ENCODE measurements around the gene UFD1.

UFD1 gene

GRCh38 chr22:19509923-19510322 is 30.9 kb upstream of the UFD1 start:
- Histone ChIP-seq H3K79me2 (ENCODE audit: low read length) (no peaks in the 10 kb centered on the region), H3K4me2 (ENCODE audit: low read length) (no peak overlapping the region), H3K4me3 (ENCODE audit: low read length) (no peak overlapping the region), H4K20me1 (ENCODE audit: insufficient read depth, low read length) (no peaks in the 10 kb centered on the region; the same call in 1 of the 2 replicates), H2AFZ (ENCODE audit: low read depth, low read length) (no peak overlapping the region), H3K27ac (ENCODE audit: low read length) (no peak overlapping the region), H3K36me3 (replicated peaks; ENCODE audit: low read depth, low read length) (peaks cover 49% of the 10 kb centered on the region), H3K4me1 (ENCODE audit: low read length) (no peaks in the 10 kb centered on the region), H3K27me3 (ENCODE audit: low read depth, low read length) (no peaks in the 10 kb centered on the region), H3K9ac (ENCODE audit: low read length) (no peak overlapping the region), H3K9me3 (ENCODE audit: insufficient read depth, low read length) (no peaks in the 10 kb centered on the region)
- TF ChIP-seq CTCF (IDR thresholded peaks at IDR 0.05; ENCODE audit: low read depth, low read length) = no peak
- no peak for TF ChIP-seq EZH2phosphoT487 (IDR thresholded peaks at IDR 0.05; ENCODE audit: low read depth)

DNA sequence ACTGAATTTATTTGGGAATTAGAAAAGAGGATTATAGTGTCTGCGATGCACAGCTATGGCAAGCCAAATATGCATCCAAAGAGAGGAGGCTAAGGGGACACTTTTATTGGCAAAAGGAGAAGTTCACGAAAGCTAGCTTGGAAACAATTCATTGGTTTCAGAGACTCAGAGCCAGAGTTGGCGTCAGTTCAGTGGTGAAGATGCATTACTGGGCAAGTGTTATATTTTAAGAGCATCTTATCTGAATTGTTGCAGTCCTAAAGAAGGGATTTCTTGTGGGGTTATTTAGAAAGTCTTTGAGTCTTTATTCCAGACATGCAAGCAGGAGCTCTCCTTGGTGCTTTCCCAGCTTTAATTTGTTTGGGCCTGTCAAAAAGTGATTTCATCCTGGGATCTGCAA is 30.2 kb upstream of the UFD1 start:
- Histone ChIP-seq H3K27me3 (ENCODE audit: low read depth, low read length) (no peaks in the 10 kb centered on the region), H3K9ac (ENCODE audit: low read length) (no peak overlapping the region), H3K4me1 (ENCODE audit: low read length) (no peaks in the 10 kb centered on the region), H2AFZ (ENCODE audit: low read depth, low read length) (no peak overlapping the region), H3K9me3 (ENCODE audit: insufficient read depth, low read length) (no peaks in the 10 kb centered on the region), H3K27ac (ENCODE audit: low read length) (no peak overlapping the region), H3K36me3 (replicated peaks; ENCODE audit: low read depth, low read length) (peaks cover 45% of the 10 kb centered on the region), H3K4me3 (ENCODE audit: low read length) (no peak overlapping the region), H4K20me1 (ENCODE audit: insufficient read depth, low read length) (no peaks in the 10 kb centered on the region; the same call in 1 of the 2 replicates), H3K79me2 (ENCODE audit: low read length) (no peaks in the 10 kb centered on the region), H3K4me2 (ENCODE audit: low read length) (no peak overlapping the region)
- TF ChIP-seq EZH2phosphoT487 (IDR thresholded peaks at IDR 0.05; ENCODE audit: low read depth) (no peak), CTCF (IDR thresholded peaks at IDR 0.05; ENCODE audit: low read depth, low read length) (no peak)

DNA sequence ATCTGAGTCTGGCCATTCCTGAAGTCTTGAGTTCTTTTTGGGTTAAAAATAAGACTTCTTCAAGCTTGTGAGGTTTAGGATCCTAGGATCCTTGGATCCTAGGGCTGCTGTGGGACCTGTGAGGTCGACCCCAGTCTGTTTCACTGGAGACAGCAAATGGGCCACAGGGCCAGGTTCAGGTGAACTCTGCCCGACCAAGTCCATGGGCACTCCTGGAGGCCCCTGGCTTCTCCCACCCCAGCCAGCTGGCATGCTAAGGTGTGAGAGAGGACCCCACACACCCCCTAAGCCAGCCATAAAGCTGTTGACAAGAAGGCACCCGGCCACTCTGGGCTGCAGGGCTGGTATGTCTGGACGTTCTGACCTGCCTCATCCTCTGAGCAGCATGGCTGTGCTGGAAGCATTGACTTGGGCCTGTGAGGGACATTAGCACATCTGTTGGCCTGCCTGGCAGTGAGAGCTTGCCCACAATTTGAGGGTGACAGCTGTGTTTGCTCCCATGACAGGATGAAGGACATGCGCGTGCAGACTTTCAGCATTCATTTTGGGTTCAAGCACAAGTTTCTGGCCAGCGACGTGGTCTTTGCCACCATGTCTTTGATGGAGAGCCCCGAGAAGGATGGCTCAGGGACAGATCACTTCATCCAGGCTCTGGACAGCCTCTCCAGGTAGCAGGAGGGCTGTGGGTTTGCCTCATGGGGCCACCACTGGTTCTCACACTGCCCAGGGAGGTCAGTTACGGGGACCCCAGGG is 29.2 kb upstream of the UFD1 start:
- Histone ChIP-seq H3K79me2 (ENCODE audit: low read length) (no peaks in the 10 kb centered on the region), H3K4me3 (ENCODE audit: low read length) (no peak overlapping the region), H3K4me1 (ENCODE audit: low read length) (no peaks in the 10 kb centered on the region), H3K27ac (ENCODE audit: low read length) (no peak overlapping the region), H3K27me3 (ENCODE audit: low read depth, low read length) (no peaks in the 10 kb centered on the region), H4K20me1 (ENCODE audit: insufficient read depth, low read length) (no peaks in the 10 kb centered on the region; the same call in 1 of the 2 replicates), H3K9me3 (ENCODE audit: insufficient read depth, low read length) (no peaks in the 10 kb centered on the region), H3K36me3 (replicated peaks; ENCODE audit: low read depth, low read length) (peaks cover 35% of the 10 kb centered on the region), H3K4me2 (ENCODE audit: low read length) (no peak overlapping the region), H3K9ac (ENCODE audit: low read length) (no peak overlapping the region), H2AFZ (ENCODE audit: low read depth, low read length) (no peak overlapping the region)
- TF ChIP-seq EZH2phosphoT487 (IDR thresholded peaks at IDR 0.05; ENCODE audit: low read depth) = no peak
- TF ChIP-seq CTCF (IDR thresholded peaks at IDR 0.05; ENCODE audit: low read depth, low read length) = no peak

DNA sequence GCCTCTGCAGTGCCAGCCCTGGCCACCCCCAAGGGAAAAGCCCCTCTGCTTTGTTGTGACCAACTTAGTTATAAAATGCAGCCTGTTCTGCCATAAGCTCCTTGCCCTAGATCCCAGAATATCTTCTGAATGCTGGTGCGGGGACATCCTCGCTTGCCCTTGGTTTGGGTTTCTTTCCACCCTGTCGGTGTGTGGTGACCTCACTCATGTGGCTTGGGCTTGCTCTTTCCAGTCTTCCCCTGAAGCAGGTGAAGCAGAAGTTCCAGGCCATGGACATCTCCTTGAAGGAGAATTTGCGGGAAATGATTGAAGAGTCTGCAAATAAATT is 28.5 kb upstream of the UFD1 start:
- Histone ChIP-seq H3K9ac (ENCODE audit: low read length) (no peak overlapping the region), H3K27me3 (ENCODE audit: low read depth, low read length) (no peaks in the 10 kb centered on the region), H3K27ac (ENCODE audit: low read length) (no peak overlapping the region), H3K79me2 (ENCODE audit: low read length) (no peaks in the 10 kb centered on the region), H3K9me3 (ENCODE audit: insufficient read depth, low read length) (no peaks in the 10 kb centered on the region), H3K4me3 (ENCODE audit: low read length) (no peak overlapping the region), H3K36me3 (replicated peaks; ENCODE audit: low read depth, low read length) (peaks cover 28% of the 10 kb centered on the region), H4K20me1 (ENCODE audit: insufficient read depth, low read length) (no peaks in the 10 kb centered on the region; the same call in 1 of the 2 replicates), H2AFZ (ENCODE audit: low read depth, low read length) (no peak overlapping the region), H3K4me1 (ENCODE audit: low read length) (no peaks in the 10 kb centered on the region), H3K4me2 (ENCODE audit: low read length) (no peak overlapping the region)
- TF ChIP-seq CTCF (IDR thresholded peaks at IDR 0.05; ENCODE audit: low read depth, low read length) = no peak
- no peak for TF ChIP-seq EZH2phosphoT487 (IDR thresholded peaks at IDR 0.05; ENCODE audit: low read depth)
